Measurements from ENCODE around the gene CCL7.
"Not testable (repeated sequence)": the region's sequence is repeated elsewhere in the genome, so short reads cannot be mapped to it uniquely, and the experiment has no call there.

Gene CCL7

GRCh38 chr17:34269969-34270368, at the start of gene CCL7:
Gene CCL7, plus strand, starts transcription at chr17:34270221. Its CDS starts 70 bp downstream, at chr17:34270291.
- in situ Hi-C loops (cut with MboI; ENCODE audit: low sequenced_read_pairs), result loop anchor here (10.0 kb wide), 1 partner anchor 75 kb away; no protein-coding TSS in a partner anchor

GRCh38 chr17:34220752-34221395, 49.1 kb upstream of the CCL7 start:
- in situ Hi-C loops (cut with MboI; ENCODE audit: low sequenced_read_pairs), result no loop called here

- in situ Hi-C loops (cut with MboI; ENCODE audit: low sequenced_read_pairs), result no loop called here
Observed at GRCh38 chr17:34221411-34221810, 48.6 kb upstream of the CCL7 start.

- in situ Hi-C loops (cut with MboI; ENCODE audit: low sequenced_read_pairs), result no loop called here
Observed at GRCh38 chr17:34222722-34223497, 47.1 kb upstream of the CCL7 start.

GRCh38 chr17:34225046-34225445, 45.0 kb upstream of the CCL7 start:
- in situ Hi-C loops (cut with MboI; ENCODE audit: low sequenced_read_pairs), result no loop called here

GRCh38 chr17:34226011-34226743, 43.8 kb upstream of the CCL7 start:
- in situ Hi-C loops (cut with MboI; ENCODE audit: low sequenced_read_pairs), result no loop called here

- in situ Hi-C loops (cut with MboI; ENCODE audit: low sequenced_read_pairs), result no loop called here
Observed at GRCh38 chr17:34226744-34227034, 43.3 kb upstream of the CCL7 start.

GRCh38 chr17:34227293-34227692, 42.7 kb upstream of the CCL7 start:
- in situ Hi-C loops (cut with MboI; ENCODE audit: low sequenced_read_pairs), result not testable (repeated sequence)

- in situ Hi-C loops (cut with MboI; ENCODE audit: low sequenced_read_pairs), result no loop called here
Observed at GRCh38 chr17:34227707-34228106, 42.3 kb upstream of the CCL7 start.

GRCh38 chr17:34228781-34229180, 41.2 kb upstream of the CCL7 start:
- in situ Hi-C loops (cut with MboI; ENCODE audit: low sequenced_read_pairs), result no loop called here

GRCh38 chr17:34230342-34230741, 39.7 kb upstream of the CCL7 start:
- in situ Hi-C loops (cut with MboI; ENCODE audit: low sequenced_read_pairs), result no loop called here

- in situ Hi-C loops (cut with MboI; ENCODE audit: low sequenced_read_pairs), result no loop called here
Observed at GRCh38 chr17:34234616-34235015, 35.4 kb upstream of the CCL7 start.

GRCh38 chr17:34235389-34236028, 34.5 kb upstream of the CCL7 start:
- in situ Hi-C loops (cut with MboI; ENCODE audit: low sequenced_read_pairs), result no loop called here

- in situ Hi-C loops (cut with MboI; ENCODE audit: low sequenced_read_pairs), result no loop called here
Observed at GRCh38 chr17:34236281-34236892, 33.6 kb upstream of the CCL7 start.

GRCh38 chr17:34237458-34237857, 32.6 kb upstream of the CCL7 start:
- in situ Hi-C loops (cut with MboI; ENCODE audit: low sequenced_read_pairs), result no loop called here

GRCh38 chr17:34241062-34241461, 29.0 kb upstream of the CCL7 start:
- in situ Hi-C loops (cut with MboI; ENCODE audit: low sequenced_read_pairs), result no loop called here

GRCh38 chr17:34242587-34243363, 27.2 kb upstream of the CCL7 start:
- in situ Hi-C loops (cut with MboI; ENCODE audit: low sequenced_read_pairs), result no loop called here

- in situ Hi-C loops (cut with MboI; ENCODE audit: low sequenced_read_pairs), result no loop called here
Observed at GRCh38 chr17:34243364-34244320, 26.4 kb upstream of the CCL7 start.

GRCh38 chr17:34245351-34245905, 24.6 kb upstream of the CCL7 start:
- in situ Hi-C loops (cut with MboI; ENCODE audit: low sequenced_read_pairs), result loop anchor here (5.0 kb wide), 1 partner anchor 43 kb away; no protein-coding TSS in a partner anchor
